GM12801 (cell line): Measurements from ENCODE around the gene ASCC1.

Source experiments
- CTCF ChIP-seq: IDR thresholded peaks from one replicate; pipeline ENCODE4 v1.5.1; 2011; ENCODE audit warnings: control low read depth; ENCODE audit not compliant: insufficient read length; ENCODE audit errors: extremely low read depth

ASCC1 gene

GRCh38 chr10:72062382-72062781, 153.7 kb downstream of the ASCC1 start:
- no peak for TF ChIP-seq CTCF

- no peak for TF ChIP-seq CTCF
Measured at GRCh38 chr10:72061930-72062329, 154.1 kb downstream of the ASCC1 start.

DNA sequence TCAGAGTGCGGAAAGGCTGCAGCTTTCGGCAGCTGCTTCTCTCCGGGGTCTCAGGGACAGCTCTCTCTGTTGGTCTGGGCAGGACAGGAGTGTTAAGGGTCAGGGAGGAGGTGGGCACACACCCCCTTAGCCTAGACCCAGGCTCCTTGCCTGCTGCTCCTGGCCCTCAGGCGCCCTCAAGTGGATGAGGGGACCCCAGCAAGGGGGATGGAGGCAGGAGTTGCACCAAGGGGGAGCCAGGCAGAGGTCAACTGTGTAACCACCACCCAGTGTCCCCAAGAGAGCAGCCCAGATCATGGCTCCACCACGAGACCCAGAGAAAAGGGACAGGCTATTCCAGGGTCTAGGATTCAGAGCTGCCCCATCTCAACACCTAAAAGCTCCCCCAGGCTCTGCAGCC, 154.6 kb downstream of the ASCC1 start:
- TF ChIP-seq CTCF = no peak

DNA sequence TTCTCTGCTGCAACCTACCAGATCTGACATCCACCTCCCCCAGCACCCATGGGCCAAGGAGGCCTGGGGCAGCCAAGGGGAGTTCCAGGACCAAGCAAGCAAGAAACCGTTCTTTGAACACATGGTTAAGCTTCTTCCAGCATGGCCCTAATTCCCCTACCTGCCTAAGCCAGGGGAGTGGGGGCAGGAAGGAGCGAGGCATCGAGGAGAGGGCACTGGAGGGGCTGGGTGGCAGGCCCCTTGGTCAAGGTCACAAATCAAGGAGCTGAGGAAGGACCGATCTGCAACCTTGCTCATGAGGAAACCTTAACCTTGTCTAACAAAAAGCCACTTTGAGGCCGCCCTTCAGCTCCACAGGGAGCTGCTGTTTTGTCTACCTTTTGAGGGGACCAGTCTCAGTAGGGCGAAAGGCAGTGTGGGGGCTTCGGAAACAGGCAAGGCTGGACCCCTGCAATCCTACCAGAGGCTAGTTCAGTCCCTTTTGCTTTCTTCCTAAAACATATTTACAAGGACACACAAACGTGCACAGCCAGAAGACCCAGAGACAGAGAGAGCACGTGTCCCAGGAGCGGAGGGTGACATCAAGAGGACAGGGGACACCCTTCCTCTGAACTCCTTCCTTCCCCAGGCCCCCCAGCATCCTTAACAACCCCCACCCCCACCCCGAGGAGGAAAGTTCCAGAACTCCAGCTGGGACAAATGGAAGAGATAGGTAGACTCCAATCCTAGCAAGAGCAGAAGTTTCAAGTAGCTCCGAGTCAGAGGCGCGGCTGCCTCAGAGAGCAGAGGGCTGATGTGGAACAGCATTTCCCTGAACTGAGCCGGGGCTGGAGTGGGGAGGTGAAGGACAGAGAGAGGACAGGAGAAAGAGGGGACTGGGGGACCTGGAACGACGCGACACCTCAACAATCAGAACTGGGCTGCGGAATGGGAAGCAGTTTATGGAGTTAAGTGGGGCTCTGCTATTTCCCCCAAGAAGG, 155.9 kb downstream of the ASCC1 start:
- TF ChIP-seq CTCF = no peak

- TF ChIP-seq CTCF = no peak
Measured at GRCh38 chr10:72058989-72059842, 156.9 kb downstream of the ASCC1 start.

GRCh38 chr10:72058347-72058898, 157.7 kb downstream of the ASCC1 start:
- no peak for TF ChIP-seq CTCF
